ENCODE data around the gene R3HCC1L.

GRCh38 chr10:98173260-98173659 is 38.8 kb downstream of the R3HCC1L start:
- TF ChIP-seq CTCF (conservative IDR thresholded peaks at IDR 0.05; ENCODE audit: low read depth, low read length), result no peak
- no peak for TF ChIP-seq MXI1 (IDR thresholded peaks at IDR 0.05; ENCODE audit: borderline replicate concordance, low read depth, low read length)
